KOPT-K1 (cell line): ENCODE measurements around the gene CNKSR2.
"Not testable (repeated sequence)": the region's sequence is repeated elsewhere in the genome, so short reads cannot be mapped to it uniquely, and the experiment has no call there.

Experiments used
- H3K27ac ChIP-seq: fragments of 200-600 bp; sonication (generic); 2 replicates; pipeline ENCODE4 v1.5.1; 2016; ENCODE audit warnings: antibody characterized with exemption, mild to moderate bottlenecking, low read depth, low read length; ENCODE audit not compliant: poor library complexity, severe bottlenecking
- H3K36me3 ChIP-seq: fragments of 200-600 bp; sonication (generic); 2 replicates; pipeline ENCODE4 v1.5.1; 2017; ENCODE audit warnings: antibody characterized with exemption, mild to moderate bottlenecking, low read length, moderate library complexity; ENCODE audit not compliant: insufficient read depth
- H3K9me3 ChIP-seq: fragments of 200-600 bp; sonication (generic); 2 replicates; pipeline ENCODE4 v1.5.1; 2017; ENCODE audit warnings: antibody characterized with exemption, low read length, mild to moderate bottlenecking; ENCODE audit not compliant: insufficient read depth, poor library complexity, severe bottlenecking

Gene CNKSR2

DNA sequence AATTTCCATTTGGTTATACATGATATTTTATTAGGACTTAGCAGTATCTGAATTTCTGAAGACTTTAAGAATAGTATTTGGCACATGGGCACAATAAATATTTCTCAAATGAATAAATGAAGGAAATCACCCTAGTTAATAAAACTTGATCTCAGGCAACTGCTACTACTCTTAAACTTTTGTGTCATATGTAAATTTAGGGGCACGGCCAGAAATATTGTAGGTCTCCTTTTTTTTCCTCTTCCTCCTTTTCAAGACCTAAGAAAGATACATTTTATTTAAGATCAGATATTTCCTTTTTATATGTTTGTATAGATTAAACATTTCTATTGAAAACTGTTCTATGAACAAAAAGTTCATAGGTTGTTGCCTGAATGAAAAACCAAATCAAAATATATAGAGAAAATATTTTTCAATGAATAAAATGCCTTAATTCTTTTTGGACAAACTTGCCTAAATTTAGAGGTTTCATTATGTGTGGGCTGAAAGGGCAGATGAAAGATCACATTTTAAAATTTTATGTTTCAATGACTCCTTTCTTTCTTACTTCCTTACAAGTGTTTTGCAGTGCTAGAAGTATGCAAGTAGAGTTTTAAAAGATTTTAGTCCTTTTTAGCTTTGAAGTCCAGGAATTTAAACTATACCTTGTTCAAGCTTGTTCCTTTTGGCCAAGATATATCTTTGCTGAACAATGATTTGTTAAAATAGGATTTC lies 26.3 kb downstream of the CNKSR2 start:
- Histone ChIP-seq H3K36me3 (no peaks in the 10 kb centered on the region), H3K27ac (no peak overlapping the region), H3K9me3 (no peaks in the 10 kb centered on the region)

DNA sequence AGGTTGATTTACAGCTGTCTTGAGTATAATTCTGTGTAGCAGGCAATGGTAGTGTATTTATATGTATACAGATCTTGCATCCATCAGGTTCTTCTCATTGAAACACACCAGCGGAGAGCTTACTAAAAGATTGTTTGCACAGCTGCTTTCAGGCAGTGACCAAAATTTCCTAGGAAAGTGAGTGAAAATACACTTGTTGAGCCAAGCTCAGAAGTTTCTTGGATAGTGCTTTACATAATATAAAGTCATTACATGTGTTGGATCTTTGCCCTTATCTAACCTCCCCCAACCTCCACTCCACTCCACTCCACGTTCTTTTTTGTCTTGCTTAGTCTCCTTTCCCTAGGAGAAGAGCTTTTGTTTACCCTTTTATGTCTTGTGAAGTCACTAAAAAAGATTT lies 34.1 kb downstream of the CNKSR2 start:
- H3K36me3 ChIP-seq: no peaks in the 10 kb centered on the region
- H3K9me3 ChIP-seq: no peaks in the 10 kb centered on the region
- H3K27ac ChIP-seq: no peak overlapping the region

DNA sequence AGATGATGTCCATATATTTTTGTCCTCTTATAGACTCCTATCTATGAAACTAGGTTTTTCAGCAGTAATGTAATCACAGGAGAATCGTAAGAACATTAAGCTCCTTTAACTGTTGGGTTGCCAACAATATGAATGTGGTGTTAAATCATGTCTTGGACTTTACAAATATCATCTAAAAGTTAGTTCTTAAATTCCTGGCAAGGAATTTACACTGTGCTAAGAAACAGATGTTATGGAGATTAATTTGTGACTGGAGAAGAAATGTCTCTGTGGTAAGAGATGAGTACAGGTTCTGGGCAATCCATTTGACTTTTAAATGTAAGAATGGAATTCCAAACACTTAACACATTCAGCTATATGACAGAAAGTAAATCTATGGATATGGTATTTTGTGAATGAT lies 34.6 kb downstream of the CNKSR2 start:
- Histone ChIP-seq H3K27ac (no peak overlapping the region), H3K9me3 (no peaks in the 10 kb centered on the region), H3K36me3 (no peaks in the 10 kb centered on the region)

DNA sequence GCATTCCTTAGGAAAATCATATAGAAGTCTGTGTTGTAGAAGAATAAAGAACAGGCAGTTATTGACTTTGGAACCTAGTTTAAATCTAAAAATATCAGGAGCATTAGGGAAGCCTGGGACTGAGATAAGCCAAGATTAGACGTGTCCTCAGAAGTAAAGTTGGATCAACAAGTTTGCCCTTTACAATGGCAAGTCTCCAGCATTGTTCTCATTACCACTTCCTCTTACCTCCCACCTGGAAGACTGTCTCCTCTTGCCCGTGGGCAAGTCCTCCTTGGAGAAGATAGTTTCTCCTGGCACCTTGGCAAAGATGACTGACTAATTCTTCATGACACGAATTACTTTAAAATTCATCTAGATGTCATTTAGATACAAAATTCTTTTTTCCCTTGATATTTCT lies 37.8 kb downstream of the CNKSR2 start:
- Histone ChIP-seq H3K27ac (no peak overlapping the region), H3K9me3 (no peaks in the 10 kb centered on the region), H3K36me3 (no peaks in the 10 kb centered on the region)

DNA sequence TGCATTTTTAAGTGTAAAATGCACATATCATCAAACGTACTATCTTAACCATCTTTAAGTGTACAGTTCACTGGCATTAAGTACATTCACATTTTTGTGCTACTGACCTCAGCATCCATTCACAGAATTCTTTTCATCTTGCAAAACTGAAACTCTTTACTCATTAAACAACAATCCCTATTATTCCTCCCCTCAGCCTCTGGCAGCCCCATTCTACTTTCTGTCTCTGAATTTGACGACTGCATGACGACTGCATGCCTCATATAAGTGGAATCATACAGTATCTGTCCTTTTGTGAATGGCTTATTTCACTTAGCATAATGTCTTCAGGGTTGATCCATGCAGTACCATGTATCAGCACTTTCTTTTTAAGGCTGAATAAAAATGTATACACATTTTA lies 38.7 kb downstream of the CNKSR2 start:
- Histone ChIP-seq H3K9me3 (no peaks in the 10 kb centered on the region), H3K27ac (no peak overlapping the region), H3K36me3 (no peaks in the 10 kb centered on the region)

DNA sequence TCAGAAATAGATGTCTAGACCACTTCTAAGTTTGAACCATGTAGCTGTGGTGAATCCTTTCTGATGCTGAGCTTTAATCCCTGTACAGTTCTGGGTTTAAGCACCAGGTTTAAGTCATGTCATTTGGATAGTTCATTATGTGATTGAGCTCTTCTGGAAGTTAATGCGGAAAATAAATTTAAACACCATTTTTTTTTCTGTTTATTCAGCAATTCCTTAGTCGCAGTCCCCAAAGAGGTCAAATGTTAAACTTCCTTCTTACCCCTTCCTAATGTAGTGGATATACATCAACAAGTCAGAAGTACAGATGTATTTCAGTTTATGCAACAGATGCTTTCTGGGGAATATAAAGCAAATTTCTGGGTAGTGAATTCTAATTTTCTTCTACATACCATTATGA lies 52.9 kb downstream of the CNKSR2 start:
- Histone ChIP-seq H3K27ac (no peak overlapping the region), H3K9me3 (no peaks in the 10 kb centered on the region), H3K36me3 (no peaks in the 10 kb centered on the region)

DNA sequence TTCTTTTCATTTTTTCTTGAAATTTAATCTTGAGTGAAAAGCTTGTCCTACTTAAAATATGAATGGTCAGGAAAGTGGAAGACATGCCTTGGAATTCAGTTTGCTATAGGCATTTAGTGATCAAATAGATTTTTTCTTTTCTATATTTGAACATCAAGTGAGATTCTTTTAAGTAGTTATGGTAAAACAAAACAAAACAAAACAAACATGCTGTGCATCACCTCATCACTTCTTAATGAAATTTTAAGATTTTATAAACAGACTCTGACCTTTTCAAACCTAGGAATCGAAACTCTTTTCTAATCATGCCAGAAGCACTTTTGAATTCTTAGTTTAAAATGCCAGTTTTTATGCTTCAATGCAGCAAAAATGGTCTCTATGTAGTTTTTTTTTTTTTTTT lies 62.8 kb downstream of the CNKSR2 start:
- no peak overlapping the region for H3K27ac ChIP-seq
- H3K9me3 ChIP-seq: no peaks in the 10 kb centered on the region
- H3K36me3 ChIP-seq: no peaks in the 10 kb centered on the region

DNA sequence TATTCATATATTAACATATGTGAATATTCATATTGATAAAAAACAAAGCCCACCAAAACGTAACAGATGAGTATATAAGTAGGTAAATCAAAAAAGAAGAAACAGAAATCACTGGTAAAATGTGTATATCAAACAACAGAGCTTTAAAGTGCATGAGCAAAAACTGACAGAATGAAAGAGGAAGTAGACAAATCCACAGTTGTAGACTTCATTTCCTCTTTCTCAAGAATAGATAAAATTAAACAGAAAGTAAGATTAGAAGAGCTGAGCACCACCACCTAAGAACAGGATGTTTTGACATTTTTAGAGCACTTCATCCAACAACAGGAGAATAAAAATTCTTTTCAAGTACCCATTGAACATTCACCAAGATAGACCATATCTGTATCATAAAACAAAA lies 64.6 kb downstream of the CNKSR2 start:
- H3K27ac ChIP-seq: no peak overlapping the region
- no peaks in the 10 kb centered on the region for H3K36me3 ChIP-seq
- H3K9me3 ChIP-seq: no peaks in the 10 kb centered on the region

DNA sequence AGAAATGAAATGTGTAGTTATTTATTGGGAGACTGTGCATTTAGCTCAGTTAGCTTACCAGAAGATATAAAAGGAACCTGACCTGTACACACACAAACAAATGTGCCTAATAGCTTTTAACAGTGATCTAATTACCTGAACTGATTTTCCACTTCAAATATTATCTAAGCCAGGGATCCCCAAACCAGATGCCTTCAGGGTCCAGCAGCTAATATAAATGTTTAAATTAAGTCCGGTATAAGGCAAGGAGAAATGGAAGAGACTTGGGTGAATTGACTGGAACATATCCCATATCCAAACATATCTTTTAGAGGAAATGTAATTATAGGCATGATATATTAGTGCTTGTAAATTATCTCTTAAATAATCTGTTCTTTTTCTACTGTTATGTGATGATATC lies 66.7 kb downstream of the CNKSR2 start:
- no peaks in the 10 kb centered on the region for H3K9me3 ChIP-seq
- H3K36me3 ChIP-seq: no peaks in the 10 kb centered on the region
- H3K27ac ChIP-seq: no peak overlapping the region

DNA sequence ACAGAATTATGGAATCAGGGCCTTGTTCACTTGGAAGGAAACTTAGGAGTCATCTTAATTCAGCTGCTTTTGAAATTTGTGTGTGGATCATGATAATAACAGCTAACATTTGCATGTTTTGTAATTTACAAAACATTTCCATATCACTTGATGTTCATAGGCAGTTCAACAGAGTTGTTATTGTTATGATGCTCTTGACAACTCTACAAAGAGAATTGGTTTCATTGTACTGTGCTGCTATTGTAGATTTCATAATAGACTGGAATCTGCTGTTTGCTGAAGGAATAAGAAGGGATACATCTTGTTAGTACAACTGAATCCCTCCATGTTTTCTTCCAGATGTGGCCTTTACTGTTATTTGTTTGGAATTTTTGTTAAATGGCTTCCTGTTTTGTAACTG lies 83.5 kb downstream of the CNKSR2 start:
- no peaks in the 10 kb centered on the region for H3K36me3 ChIP-seq
- H3K27ac ChIP-seq: no peak overlapping the region
- H3K9me3 ChIP-seq: no peaks in the 10 kb centered on the region

DNA sequence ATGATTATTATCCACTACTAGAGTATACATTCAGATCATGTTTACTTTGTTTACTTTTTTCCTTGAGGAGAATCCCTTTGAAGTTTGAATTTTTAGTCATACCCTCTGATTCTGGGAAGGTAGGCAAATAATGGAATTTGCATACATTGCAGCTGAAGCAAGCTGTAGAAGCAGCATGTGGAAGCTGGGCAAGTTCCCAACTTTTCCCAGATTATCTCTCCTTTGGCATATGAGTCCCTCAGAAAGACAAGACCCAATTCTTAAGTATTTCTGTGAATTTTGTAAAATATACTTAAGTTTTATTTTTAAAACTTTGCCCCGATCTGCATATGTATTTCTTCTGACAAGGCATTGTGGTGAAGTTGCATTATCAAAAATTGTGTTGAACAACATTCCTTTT lies 94.9 kb downstream of the CNKSR2 start:
- H3K27ac ChIP-seq: no peak overlapping the region
- no peaks in the 10 kb centered on the region for H3K36me3 ChIP-seq
- H3K9me3 ChIP-seq: no peaks in the 10 kb centered on the region

DNA sequence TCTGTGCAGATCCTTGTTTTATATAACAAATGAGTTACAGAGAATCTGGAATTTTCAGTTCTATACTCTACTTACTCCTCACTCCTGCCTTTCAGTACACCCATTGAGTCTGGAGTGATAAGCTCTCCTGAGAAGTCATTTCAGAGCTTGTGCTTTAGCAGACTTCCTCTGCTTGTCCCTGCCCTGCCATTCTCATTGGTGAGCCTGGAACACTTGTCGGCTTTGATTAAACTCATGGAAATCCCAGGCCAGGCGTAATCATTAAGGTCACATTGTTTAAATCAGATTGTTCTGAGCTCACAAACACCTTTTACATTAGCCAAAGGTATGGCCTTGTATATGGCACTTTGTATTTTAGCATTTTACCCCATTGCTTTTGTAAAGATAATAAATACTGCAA lies 102.7 kb downstream of the CNKSR2 start:
- Histone ChIP-seq H3K27ac (no peak overlapping the region), H3K36me3 (no peaks in the 10 kb centered on the region)

DNA sequence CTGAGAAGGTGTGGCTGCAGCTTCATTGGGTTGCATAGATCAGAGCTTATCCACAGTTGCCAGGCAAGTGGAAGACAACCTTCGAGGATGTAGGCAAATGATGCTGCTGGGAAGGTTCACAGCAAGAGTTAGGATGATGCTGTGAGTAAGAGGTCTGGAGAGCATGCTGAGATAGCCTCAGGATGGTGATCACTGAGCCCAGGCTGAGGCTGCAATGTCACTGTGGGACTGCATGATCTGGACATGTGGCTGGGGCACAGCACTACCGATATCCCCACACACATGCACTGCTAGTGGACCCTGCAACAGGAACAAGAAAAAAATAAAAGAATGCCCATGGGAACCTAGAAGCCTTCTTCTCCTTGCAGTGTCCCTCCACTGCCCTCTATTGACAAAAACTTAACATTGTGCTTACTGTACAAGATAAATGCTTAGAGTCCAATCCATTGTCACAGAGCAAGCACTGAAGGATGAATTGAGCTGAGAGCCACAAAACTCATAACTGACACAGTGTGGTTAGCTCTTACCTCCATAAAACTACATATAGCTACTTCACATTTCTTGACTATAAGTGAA lies 105.6 kb downstream of the CNKSR2 start:
- H3K36me3 ChIP-seq: no peaks in the 10 kb centered on the region
- no peak overlapping the region for H3K27ac ChIP-seq

More for the DNA sequence above, 102.7 kb downstream of the CNKSR2 start:
- no peaks in the 10 kb centered on the region for H3K9me3 ChIP-seq

DNA sequence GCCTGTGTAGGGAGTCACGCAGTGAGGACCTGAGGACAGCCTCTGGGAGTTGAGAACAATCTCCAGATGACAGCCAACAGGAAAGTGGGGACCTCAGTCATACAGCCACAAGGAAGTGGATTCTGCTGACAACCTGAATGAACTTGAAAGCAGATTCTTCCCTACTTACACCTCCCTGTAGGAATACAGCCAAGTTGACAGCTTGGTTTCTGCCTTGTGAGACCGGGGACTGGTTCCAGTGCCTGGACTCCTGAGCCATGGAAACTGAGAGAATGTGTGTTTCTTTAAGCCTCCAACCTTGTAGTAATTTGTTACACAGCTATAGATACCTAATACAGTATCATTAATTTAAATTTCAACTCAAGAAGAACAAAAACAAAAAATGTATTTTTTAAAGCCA lies 107.5 kb downstream of the CNKSR2 start:
- Histone ChIP-seq H3K27ac (no peak overlapping the region), H3K9me3 (no peaks in the 10 kb centered on the region), H3K36me3 (no peaks in the 10 kb centered on the region)

More for the DNA sequence above, 105.6 kb downstream of the CNKSR2 start:
- H3K9me3 ChIP-seq: no peaks in the 10 kb centered on the region

DNA sequence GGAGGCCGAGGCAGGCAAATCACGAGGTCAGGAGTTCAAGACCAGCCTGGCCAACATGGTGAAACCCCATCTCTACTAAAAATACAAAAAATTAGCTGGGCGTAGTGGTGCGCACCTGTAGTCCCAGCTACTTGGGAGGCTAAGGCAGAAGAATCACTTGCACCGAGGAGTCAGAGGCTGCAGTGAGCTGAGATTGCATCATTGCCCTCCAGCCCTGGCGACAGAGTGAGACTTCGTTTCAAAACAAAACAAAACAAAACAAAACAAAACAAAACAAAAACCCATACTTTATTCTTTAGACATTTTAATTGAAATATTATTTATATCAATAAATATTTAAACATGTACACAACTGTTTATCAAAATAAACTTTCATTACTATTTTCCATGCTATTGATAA lies 109.8 kb downstream of the CNKSR2 start:
- H3K9me3 ChIP-seq, H3K36me3 ChIP-seq, H3K27ac ChIP-seq: not testable (repeated sequence)

DNA sequence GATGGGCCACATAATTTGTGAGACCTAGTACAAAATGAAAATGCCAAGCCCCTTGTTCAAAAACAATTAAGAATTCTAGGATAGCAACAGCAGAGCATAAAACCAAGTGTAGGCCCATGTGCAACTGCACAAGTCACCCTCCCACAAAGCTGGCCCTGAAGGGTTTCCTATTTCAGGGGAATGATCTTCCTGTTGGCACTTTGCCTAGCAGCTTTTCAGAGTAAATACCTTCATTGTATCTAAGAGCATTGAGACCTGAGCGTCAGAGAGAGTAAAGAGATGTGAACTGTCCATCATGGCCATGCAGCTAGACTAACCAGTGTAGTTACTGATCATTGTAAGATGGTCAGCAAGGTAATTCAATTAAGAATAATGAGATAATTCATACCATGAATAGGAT lies 113.6 kb downstream of the CNKSR2 start:
- no peak overlapping the region for H3K27ac ChIP-seq

More for the DNA sequence above, 113.6 kb downstream of the CNKSR2 start:
- Histone ChIP-seq H3K9me3 (no peaks in the 10 kb centered on the region), H3K36me3 (no peaks in the 10 kb centered on the region)
